Naive thymus-derived CD4-positive, alpha-beta T cell (primary cell): ENCODE results near the gene ASB4. TPM values are rescaled to one million over a fixed set of nuclear protein-coding genes. Genes with fewer than 3 reads are reported as not detected.

Experiments
- ATAC-seq: fragments of 150-1000 bp; cut with Tn5 transposase; 2 replicates; pipeline ENCODE4 v1.10.0; 2021; ENCODE audit warnings: mild to moderate bottlenecking, moderate library complexity
- CTCF ChIA-PET: fragments of 350-600 bp; sonication (Branson Sonifier 250); formaldehyde crosslinking; loops from one replicate; lab custom pipeline; 2021; ENCODE audit warnings: antibody characterized with exemption; lab: Charles Lee
- POLR2A ChIA-PET: fragments of 350-600 bp; sonication (Branson Sonifier 250); formaldehyde crosslinking; loops from one replicate; lab custom pipeline; 2021; ENCODE audit warnings: antibody characterized with exemption, inconsistent platforms; lab: Charles Lee
- DNase-seq, 9 donors: peaks; one replicate each; pipeline versions ENCODE4 v3.0.0 to v3.0.0-alpha.2; 2020 to 2022; ENCODE audit warnings: mixed read lengths in 1 of 9
- H3K27ac ChIP-seq: one replicate; pipeline ENCODE4 v1.7.0; 2013; ENCODE audit warnings: mild to moderate bottlenecking, low read depth, low read length, moderate library complexity
- H3K27me3 ChIP-seq, 2 donors: one replicate each; pipeline ENCODE4 v1.7.0; 2013; ENCODE audit warnings: low read length in 2 of 2, mild to moderate bottlenecking in 2 of 2, moderate library complexity in 2 of 2; ENCODE audit not compliant: control insufficient read depth in 2 of 2, insufficient read depth in 2 of 2
- H3K36me3 ChIP-seq, 3 experiments: 1 replicate in 2 of 3; 2 replicates in 1 of 3; pipeline ENCODE4 v1.7.0; 2013; ENCODE audit warnings: low read length in 3 of 3, mild to moderate bottlenecking in 3 of 3, moderate library complexity in 1 of 3; ENCODE audit not compliant: insufficient read depth in 3 of 3, control insufficient read depth in 2 of 3
- H3K4me1 ChIP-seq, 2 donors: one replicate each; pipeline ENCODE4 v1.7.0; 2013; ENCODE audit warnings: low read length in 2 of 2, mild to moderate bottlenecking in 2 of 2, moderate library complexity in 1 of 2; ENCODE audit not compliant: control insufficient read depth in 2 of 2, insufficient read depth in 2 of 2
- H3K4me3 ChIP-seq: 2 replicates; pipeline ENCODE4 v1.7.0; 2013; ENCODE audit warnings: mild to moderate bottlenecking, low read length
- H3K9me3 ChIP-seq, 3 experiments: 1 replicate in 2 of 3; 2 replicates in 1 of 3; pipeline ENCODE4 v1.7.0; 2013; ENCODE audit warnings: low read length in 3 of 3; ENCODE audit not compliant: control insufficient read depth in 2 of 3
- H3K27ac Mint-ChIP-seq, 9 donors: one replicate each; pipeline ENCODE4 v1.8.0; 2020 to 2022; ENCODE audit warnings: mixed read lengths in 9 of 9, mild to moderate bottlenecking in 8 of 9, moderate library complexity in 5 of 9, inconsistent platforms in 2 of 9
- H3K27me3 Mint-ChIP-seq, 5 donors: one replicate each; pipeline ENCODE4 v1.8.0; 2021 to 2022; ENCODE audit warnings: mixed read lengths in 5 of 5, mild to moderate bottlenecking in 1 of 5
- H3K36me3 Mint-ChIP-seq, 5 donors: one replicate each; pipeline ENCODE4 v1.8.0; 2020 to 2022; ENCODE audit warnings: mixed read lengths in 5 of 5, mild to moderate bottlenecking in 3 of 5, inconsistent platforms in 1 of 5
- H3K4me1 Mint-ChIP-seq, 7 donors: one replicate each; pipeline ENCODE4 v1.8.0; 2020 to 2022; ENCODE audit warnings: mixed read lengths in 7 of 7, mild to moderate bottlenecking in 3 of 7, inconsistent platforms in 1 of 7
- H3K4me3 Mint-ChIP-seq, 10 donors: one replicate each; pipeline ENCODE4 v1.8.0; 2020 to 2022; ENCODE audit warnings: mild to moderate bottlenecking in 10 of 10, mixed read lengths in 10 of 10, moderate library complexity in 6 of 10, inconsistent platforms in 2 of 10
- H3K9me3 Mint-ChIP-seq, 11 donors: one replicate each; pipeline ENCODE4 v1.8.0; 2020 to 2022; ENCODE audit warnings: mixed read lengths in 11 of 11, mild to moderate bottlenecking in 4 of 11, inconsistent platforms in 1 of 11, moderate library complexity in 1 of 11
- intact Hi-C, 2 donors: fragments of 100-400 bp; cut with micrococcal nuclease; formaldehyde crosslinking; loops; one replicate each; pipeline ENCODE4 v1.15.1; 2023
- polyA plus RNA-seq, 2 donors: library from polyadenylated mRNA; unstranded; fragments of 300-500 nt; fragmentation: Illumina TruSeq; gene quantifications; one replicate each; pipeline ENCODE4 v1.2.3, GENCODE V29; 2021
- total RNA-seq, 6 experiments: library from RNA in 5 of 6; stranded (reverse) in 5 of 6; gene quantifications; 1 replicate in 5 of 6; 2 replicates in 1 of 6; pipeline ENCODE4 v1.2.3 and lab custom pipeline; 2021 to 2026

Gene ASB4
- total and polyA plus RNA-seq, 7 experiments from 2014 or later = not detected

DNA sequence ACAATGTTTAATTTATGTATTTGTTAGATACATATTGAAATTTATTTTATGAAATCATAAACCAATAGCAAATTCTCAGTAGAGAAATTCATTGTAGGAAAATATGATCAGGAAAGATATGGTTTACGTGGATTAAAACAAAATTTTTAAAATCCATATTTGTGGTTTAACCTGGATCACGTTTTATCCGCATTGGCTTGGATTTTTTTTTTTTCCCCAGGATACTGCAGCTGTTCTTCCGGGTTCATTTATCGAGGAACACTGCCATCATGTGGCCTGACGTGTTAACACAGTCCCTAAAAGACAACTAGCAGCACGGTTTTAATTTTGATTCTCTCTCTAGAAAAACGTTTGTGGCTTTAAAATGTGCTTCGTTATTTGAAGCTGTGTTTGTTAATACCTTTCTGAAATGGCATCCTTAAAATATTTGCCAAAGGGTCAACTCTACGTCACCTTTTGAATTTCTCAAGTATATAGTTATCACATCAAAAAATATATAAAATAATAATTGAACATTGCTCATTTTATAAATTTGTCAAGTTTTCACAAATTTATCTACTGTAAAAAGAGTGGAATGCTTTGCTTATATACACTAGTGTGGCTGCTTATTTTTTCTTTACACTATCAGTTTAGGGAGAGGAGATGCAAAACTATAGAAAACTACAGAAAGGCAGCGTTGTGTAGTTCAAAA is 8.7 kb upstream of the ASB4 start:
- H3K4me1 ChIP-seq = no peaks in the 10 kb centered on the region
- no peaks in the 10 kb centered on the region for H3K36me3 ChIP-seq
- ATAC-seq (peak; percentile 80), DNase-seq (peak in 6 of 9 donors; percentile 14 to 53 (median 45))
- Mint-ChIP-seq H3K27me3 (peaks cover 0 to 12% (median 5%) of the 10 kb centered on the region in 5 donors), H3K36me3 (no peaks in the 10 kb centered on the region), H3K27ac (peak overlapping the region in 1 of 9 donors; percentile 60), H3K9me3 (no peaks in the 10 kb centered on the region), H3K4me1 (peaks cover 0 to 1% (median 0%) of the 10 kb centered on the region in 7 donors), H3K4me3 (peak overlapping the region in 4 of 10 donors; percentile 11 to 57 (median 40))
- no peak overlapping the region for H3K27ac ChIP-seq
- ChIA-PET POLR2A (no interaction called here), CTCF (interaction anchor here (0.6 to 2.8 kb wide), 10 partner anchors 8 to 1034 kb away, joined by 3 to 25 read pairs (median 6); partner anchors contain the start of genes ASB4 and PON2)
- intact Hi-C loops = loop anchor here (1.0 to 5.0 kb wide), 7 partner anchors 80 to 1028 kb away; partner anchors contain the start of genes PON3 (in 2 of the 2) and SGCE (in 1 of the 2)
- H3K27me3 ChIP-seq = no peaks in the 10 kb centered on the region
- no peaks in the 10 kb centered on the region for H3K9me3 ChIP-seq
- no peak overlapping the region for H3K4me3 ChIP-seq

DNA sequence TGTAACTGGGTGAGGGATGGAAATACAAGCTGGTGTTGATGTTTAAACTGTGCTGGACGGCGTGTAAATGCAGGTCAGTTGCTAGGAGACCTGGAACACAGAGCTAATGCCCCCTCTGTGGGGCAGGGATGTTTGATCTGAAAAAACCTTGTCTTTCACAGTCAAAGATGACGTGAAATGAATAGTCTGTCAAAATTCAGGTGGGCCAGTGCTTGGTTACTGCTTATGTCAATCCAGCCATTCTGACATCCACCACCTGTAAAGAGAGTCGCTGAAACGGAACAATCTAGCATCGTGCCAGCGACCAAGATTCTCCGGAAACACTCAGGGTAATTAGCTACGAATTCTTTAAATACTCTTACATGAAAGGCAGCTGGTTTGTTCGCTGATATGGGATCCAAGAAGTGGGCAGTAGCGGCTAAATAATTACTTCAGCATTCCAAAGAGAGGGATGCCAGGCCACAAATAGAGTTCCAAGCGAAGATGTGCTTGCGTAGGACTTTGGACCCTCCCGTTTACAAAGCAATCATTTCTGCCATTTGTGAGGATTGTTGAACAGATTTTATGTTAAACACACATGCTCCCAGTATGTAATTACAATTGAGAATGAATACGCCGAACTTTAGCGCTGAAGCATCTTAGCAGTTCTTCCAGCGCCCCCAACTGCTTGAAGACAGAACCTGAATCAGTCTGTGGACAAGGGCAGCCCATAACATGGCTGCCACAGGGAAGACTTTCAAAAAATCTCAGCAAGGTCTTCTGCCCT is 7.3 kb upstream of the ASB4 start:
- POLR2A ChIA-PET = no interaction called here
- intact Hi-C loops = loop anchor here in 1 of 2 donors (5.0 kb wide), 1 partner anchor 821 kb away; the partner anchor contains the start of gene SGCE
- H3K27ac Mint-ChIP-seq = no peak overlapping the region

DNA sequence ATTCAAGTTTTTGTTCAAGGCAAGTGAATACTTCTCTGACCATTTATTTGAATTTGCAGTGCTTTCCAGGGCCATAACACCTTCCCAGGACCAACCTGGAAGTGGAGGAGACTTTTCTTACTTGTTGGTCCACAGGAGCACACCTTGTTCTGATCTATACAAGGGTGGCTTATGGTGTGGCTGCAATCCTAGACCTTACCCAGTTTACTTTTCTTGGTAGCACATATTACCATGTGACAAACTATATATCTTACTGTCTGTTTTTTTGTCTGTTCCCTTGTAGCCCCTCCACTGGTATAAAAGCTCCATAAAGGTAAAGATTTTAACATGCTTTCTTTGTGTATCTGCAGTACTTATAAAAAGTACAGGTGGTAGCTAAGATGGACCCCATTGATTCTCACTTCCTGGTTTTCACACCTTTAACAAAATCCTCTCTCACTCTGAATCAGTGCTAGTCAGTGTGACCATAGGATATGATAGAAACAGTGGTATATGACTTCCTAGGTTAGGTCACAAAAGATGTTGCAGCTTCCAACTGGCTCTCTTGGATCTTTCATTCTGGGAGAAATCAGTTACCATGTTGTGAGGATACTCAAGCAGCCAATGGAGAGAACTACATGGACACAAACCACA is 5.6 kb upstream of the ASB4 start:
- CTCF ChIA-PET = interaction anchor here (0.6 to 1.9 kb wide), 2 partner anchors 33 to 1030 kb away, joined by 4 to 10 read pairs; no protein-coding TSS in a partner anchor
- intact Hi-C loops = loop anchor here in 1 of 2 donors (5.0 kb wide), 1 partner anchor 823 kb away; the partner anchor contains the start of gene SGCE
- no peak for ATAC-seq

More for the DNA sequence above, 7.3 kb upstream of the ASB4 start:
- Histone ChIP-seq H3K4me3 (no peak overlapping the region), H3K9me3 (no peaks in the 10 kb centered on the region), H3K36me3 (no peaks in the 10 kb centered on the region), H3K27ac (no peak overlapping the region), H3K27me3 (no peaks in the 10 kb centered on the region), H3K4me1 (no peaks in the 10 kb centered on the region)
- ATAC-seq (no peak), DNase-seq (no peak)
- H3K9me3 Mint-ChIP-seq = no peaks in the 10 kb centered on the region
- H3K4me3 Mint-ChIP-seq = no peak overlapping the region
- H3K36me3 Mint-ChIP-seq = no peaks in the 10 kb centered on the region
- H3K4me1 Mint-ChIP-seq = peaks cover 0 to 1% (median 0%) of the 10 kb centered on the region in 7 donors
- peaks cover 0 to 17% (median 12%) of the 10 kb centered on the region in 5 donors for H3K27me3 Mint-ChIP-seq
- CTCF ChIA-PET = interaction anchor here (1.3 to 2.8 kb wide), 2 partner anchors 1029 to 1032 kb away, joined by 3 to 25 read pairs; no protein-coding TSS in a partner anchor

DNA sequence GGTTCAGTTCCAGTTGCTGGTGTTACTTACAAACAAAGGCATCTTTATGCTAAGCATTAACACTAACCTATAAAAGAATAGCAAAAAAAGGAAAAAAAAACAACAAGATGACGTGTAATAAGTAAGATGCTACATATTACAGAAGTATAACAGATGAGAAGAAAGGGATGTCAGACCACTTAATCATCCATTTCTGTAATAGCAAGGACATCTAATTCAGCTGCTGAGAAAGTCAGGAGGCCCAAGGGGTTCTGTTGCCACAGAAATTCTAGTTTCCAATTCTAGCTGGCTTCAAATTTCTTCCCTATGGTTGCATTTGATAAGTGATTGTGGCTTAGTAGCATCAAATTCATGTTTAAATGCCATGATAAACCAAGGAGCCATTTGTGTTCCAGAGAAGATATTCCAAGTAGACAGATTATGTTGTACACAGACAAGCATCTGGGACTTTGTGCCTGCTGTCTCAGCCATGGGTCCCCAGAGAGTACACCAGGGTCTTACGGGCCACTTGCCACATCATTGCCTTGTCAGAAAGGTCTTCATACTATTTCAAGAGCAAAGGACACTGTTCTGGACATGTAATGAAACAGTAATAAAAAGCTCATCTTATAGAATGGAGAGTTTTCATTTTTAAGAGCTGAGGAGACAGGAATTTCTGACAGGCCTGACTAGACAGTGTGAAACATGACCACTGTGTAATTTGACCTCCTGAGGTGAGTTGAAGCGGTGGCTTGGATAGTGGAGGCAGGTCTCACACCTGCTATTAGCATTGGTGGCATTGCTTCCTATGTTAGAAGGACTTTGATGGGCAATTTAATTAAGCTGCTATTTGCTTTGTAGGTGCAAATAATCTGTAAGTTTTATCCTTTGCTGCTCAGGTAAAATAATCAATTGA is 4.2 kb upstream of the ASB4 start:
- no peaks in the 10 kb centered on the region for H3K4me1 ChIP-seq
- ChIA-PET CTCF (no interaction called here), POLR2A (no interaction called here)
- no peaks in the 10 kb centered on the region for H3K36me3 Mint-ChIP-seq
- ATAC-seq (no peak), DNase-seq (no peak)
- H3K4me3 Mint-ChIP-seq = no peak overlapping the region
- no peaks in the 10 kb centered on the region for H3K36me3 ChIP-seq
- no peak overlapping the region for H3K27ac Mint-ChIP-seq
- H3K9me3 Mint-ChIP-seq = no peaks in the 10 kb centered on the region
- intact Hi-C loops = no loop called here
- H3K27me3 Mint-ChIP-seq = peaks cover 0 to 17% (median 14%) of the 10 kb centered on the region in 5 donors
- peaks cover 0 to 1% (median 0%) of the 10 kb centered on the region in 7 donors for H3K4me1 Mint-ChIP-seq
- H3K27me3 ChIP-seq = no peaks in the 10 kb centered on the region
- H3K4me3 ChIP-seq = no peak overlapping the region
- no peak overlapping the region for H3K27ac ChIP-seq
- H3K9me3 ChIP-seq = no peaks in the 10 kb centered on the region

More for the DNA sequence above, 5.6 kb upstream of the ASB4 start:
- POLR2A ChIA-PET = no interaction called here
- Histone ChIP-seq H3K4me1 (no peaks in the 10 kb centered on the region), H3K36me3 (no peaks in the 10 kb centered on the region), H3K27ac (no peak overlapping the region), H3K4me3 (no peak overlapping the region), H3K9me3 (no peaks in the 10 kb centered on the region), H3K27me3 (no peaks in the 10 kb centered on the region)
- Mint-ChIP-seq H3K4me1 (peaks cover 0 to 1% (median 0%) of the 10 kb centered on the region in 7 donors), H3K36me3 (no peaks in the 10 kb centered on the region), H3K27me3 (peaks cover 0 to 17% (median 12%) of the 10 kb centered on the region in 5 donors), H3K4me3 (no peak overlapping the region), H3K27ac (no peak overlapping the region), H3K9me3 (no peaks in the 10 kb centered on the region)
- no peak for DNase-seq

DNA sequence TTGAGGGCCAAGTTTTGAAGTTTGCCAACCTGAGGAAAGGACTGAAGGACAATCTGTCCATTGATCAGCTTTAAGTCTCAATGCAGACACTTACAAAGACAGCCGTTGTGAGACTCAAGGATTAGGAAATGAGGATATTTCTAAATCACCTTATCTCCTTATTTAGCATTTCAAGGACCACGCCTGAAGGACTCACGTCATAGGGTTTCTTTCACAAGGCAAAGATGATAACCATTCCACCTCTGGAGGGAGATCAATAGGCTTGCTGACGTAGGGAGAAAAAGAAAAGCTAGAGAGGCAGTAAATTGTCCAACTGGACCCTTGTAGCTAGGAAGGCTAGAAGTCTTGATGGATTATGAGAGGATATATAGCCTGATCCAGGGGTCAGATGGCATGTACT is 3.3 kb upstream of the ASB4 start:
- Histone ChIP-seq H3K27ac (no peak overlapping the region), H3K4me1 (no peaks in the 10 kb centered on the region), H3K36me3 (no peaks in the 10 kb centered on the region), H3K27me3 (no peaks in the 10 kb centered on the region), H3K9me3 (no peaks in the 10 kb centered on the region), H3K4me3 (no peak overlapping the region)
- Mint-ChIP-seq H3K9me3 (no peaks in the 10 kb centered on the region), H3K4me1 (peaks cover 0 to 1% (median 0%) of the 10 kb centered on the region in 7 donors), H3K36me3 (no peaks in the 10 kb centered on the region), H3K4me3 (no peak overlapping the region), H3K27ac (no peak overlapping the region), H3K27me3 (peaks cover 6 to 18% (median 14%) of the 10 kb centered on the region in 5 donors)
- ATAC-seq (no peak), DNase-seq (no peak)
- ChIA-PET POLR2A (no interaction called here), CTCF (no interaction called here)
- intact Hi-C loops = no loop called here
